ENCODE data around the gene IL6ST. TPM values are rescaled to one million over a fixed set of nuclear protein-coding genes. Genes with fewer than 3 reads are reported as not detected.

IL6ST gene
- total RNA-seq, 3 donors from 2014 or later: 573 to 722 (median 615) TPM

DNA sequence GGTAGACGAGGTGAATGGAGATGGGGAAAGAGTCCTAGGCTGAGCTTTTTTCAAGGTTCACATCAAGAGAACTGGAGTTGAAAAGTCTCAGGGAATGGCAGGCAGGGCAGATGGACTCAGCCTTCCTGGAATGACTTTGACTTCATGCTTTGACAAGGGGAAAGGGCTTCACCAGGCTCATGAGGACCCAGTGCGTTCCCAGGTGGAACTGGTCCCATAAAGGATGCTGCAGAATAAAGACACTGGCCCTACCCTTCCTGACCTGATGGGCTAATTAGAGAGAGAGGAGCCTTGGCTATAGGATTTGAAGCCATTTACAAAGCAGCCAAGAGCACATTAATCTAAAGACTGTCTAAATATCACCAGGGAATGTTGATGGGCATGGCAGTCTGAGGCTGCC lies 79.8 kb downstream of the IL6ST start:
- TF ChIP-seq, protein P1, sequence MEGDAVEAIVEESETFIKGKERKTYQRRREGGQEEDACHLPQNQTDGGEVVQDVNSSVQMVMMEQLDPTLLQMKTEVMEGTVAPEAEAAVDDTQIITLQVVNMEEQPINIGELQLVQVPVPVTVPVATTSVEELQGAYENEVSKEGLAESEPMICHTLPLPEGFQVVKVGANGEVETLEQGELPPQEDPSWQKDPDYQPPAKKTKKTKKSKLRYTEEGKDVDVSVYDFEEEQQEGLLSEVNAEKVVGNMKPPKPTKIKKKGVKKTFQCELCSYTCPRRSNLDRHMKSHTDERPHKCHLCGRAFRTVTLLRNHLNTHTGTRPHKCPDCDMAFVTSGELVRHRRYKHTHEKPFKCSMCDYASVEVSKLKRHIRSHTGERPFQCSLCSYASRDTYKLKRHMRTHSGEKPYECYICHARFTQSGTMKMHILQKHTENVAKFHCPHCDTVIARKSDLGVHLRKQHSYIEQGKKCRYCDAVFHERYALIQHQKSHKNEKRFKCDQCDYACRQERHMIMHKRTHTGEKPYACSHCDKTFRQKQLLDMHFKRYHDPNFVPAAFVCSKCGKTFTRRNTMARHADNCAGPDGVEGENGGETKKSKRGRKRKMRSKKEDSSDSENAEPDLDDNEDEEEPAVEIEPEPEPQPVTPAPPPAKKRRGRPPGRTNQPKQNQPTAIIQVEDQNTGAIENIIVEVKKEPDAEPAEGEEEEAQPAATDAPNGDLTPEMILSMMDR (IDR thresholded peaks at IDR 0.05): no peak
- H3K36me3 ChIP-seq: no peaks in the 10 kb centered on the region
- DNase-seq (ENCODE audit: low spot score in 2 of 2): no peak

DNA sequence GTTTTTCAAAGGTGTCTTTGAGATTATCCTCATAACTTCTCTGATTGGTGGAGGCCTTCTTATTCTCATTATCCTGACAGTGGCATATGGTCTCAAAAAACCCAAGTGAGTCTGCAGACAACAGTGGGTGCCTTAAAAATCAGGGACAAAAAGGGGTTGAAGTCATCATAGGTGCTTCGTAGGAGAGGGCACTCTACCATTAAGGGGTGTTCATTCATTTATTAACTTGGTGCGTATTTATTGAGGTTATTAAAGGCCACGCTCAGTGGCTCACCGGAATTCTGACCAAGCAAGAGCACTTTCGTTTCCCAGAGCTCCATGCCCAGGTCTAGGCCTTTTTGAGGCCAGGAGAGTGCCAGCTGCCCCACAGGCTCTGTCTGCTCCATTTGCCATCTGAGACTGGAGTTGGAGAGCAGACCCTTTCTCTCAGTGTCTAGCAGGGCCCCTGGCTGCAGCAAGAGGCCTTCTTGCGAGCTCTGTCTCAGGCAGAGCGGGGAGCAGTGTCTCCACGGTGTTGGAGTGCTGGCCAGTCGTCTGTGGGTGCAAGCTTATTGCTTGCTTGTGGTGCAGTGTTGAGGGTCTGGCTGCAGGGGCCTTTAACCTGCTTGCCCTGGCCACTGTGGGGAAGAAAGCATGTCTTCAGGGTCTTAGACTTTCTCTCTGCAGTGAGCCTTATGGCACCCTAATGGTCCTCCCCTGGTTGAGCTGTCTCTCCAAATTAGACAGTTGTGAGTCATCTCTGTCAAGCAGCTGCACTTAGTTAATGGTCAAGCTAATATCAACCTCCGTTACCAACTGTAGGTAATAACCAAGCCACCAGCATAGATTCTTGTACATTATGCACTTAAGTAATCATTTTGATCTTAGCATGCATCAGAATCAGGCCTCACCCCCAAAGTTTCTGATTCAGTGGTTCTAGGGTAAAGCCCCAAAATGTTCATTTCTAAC lies 81.0 kb downstream of the IL6ST start:
- no peak overlapping the region for H3K4me3 ChIP-seq
- no peaks in the 10 kb centered on the region for H3K9me3 ChIP-seq
- TF ChIP-seq, protein P1 (IDR thresholded peaks at IDR 0.05): no peak
- H3K27ac ChIP-seq: no peak overlapping the region
- no peaks in the 10 kb centered on the region for H3K4me1 ChIP-seq
- no peak for DNase-seq (ENCODE audit: low spot score in 2 of 2)
- H3K27me3 ChIP-seq: no peaks in the 10 kb centered on the region
- H3K36me3 ChIP-seq: no peaks in the 10 kb centered on the region
- intact Hi-C loops (cut with DNase I; ENCODE audit: low total_unique reads): no loop called here

More for the DNA sequence above, 79.8 kb downstream of the IL6ST start:
- intact Hi-C loops (cut with DNase I; ENCODE audit: low total_unique reads): no loop called here
- Histone ChIP-seq H3K4me1 (no peaks in the 10 kb centered on the region), H3K27ac (no peak overlapping the region), H3K9me3 (no peaks in the 10 kb centered on the region), H3K27me3 (no peaks in the 10 kb centered on the region), H3K4me3 (no peak overlapping the region)

- no peaks in the 10 kb centered on the region for H3K27me3 ChIP-seq
- no peak for DNase-seq (ENCODE audit: low spot score in 2 of 2)
- no peak for TF ChIP-seq POLR2A (IDR thresholded peaks at IDR 0.05)
- TF ChIP-seq, protein P1 (IDR thresholded peaks at IDR 0.05): no peak
- TF ChIP-seq POLR2AphosphoS5 (IDR thresholded peaks at IDR 0.05): no peak
- H3K9me3 ChIP-seq: no peaks in the 10 kb centered on the region
- no peaks in the 10 kb centered on the region for H3K36me3 ChIP-seq
- intact Hi-C loops (cut with DNase I; ENCODE audit: low total_unique reads): no loop called here
- no peak overlapping the region for H3K4me3 ChIP-seq
- H3K4me1 ChIP-seq: no peaks in the 10 kb centered on the region
- H3K27ac ChIP-seq: no peak overlapping the region
Observed at GRCh38 chr5:55911784-55912653, 82.7 kb downstream of the IL6ST start.

DNA sequence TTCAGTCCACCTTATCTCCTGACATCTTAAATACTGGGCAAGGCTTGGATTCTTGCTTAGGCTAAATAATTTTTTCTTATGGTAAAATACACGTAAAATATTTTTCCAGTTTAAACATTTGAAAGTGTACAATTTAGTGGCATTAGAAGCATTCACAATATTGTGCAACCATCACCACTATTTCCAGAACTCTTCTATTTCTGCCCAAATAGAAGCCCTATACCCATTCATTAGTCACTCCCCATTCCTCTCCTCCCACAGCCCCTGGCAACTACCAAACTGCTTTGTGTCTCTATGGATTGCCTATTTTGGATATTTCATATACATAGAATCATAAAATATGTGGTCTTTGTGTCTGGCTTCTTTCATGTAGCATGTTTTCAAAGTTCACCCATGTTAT lies 86.0 kb downstream of the IL6ST start:
- TF ChIP-seq POLR2A (IDR thresholded peaks at IDR 0.05): no peak
- TF ChIP-seq, protein P1 (IDR thresholded peaks at IDR 0.05): no peak
- no peak for TF ChIP-seq POLR2AphosphoS5 (IDR thresholded peaks at IDR 0.05)
- Histone ChIP-seq H3K4me1 (no peaks in the 10 kb centered on the region), H3K27me3 (no peaks in the 10 kb centered on the region), H3K36me3 (no peaks in the 10 kb centered on the region), H3K9me3 (no peaks in the 10 kb centered on the region), H3K27ac (no peak overlapping the region), H3K4me3 (no peak overlapping the region)
- no peak for DNase-seq (ENCODE audit: low spot score in 2 of 2)
- intact Hi-C loops (cut with DNase I; ENCODE audit: low total_unique reads): no loop called here

DNA sequence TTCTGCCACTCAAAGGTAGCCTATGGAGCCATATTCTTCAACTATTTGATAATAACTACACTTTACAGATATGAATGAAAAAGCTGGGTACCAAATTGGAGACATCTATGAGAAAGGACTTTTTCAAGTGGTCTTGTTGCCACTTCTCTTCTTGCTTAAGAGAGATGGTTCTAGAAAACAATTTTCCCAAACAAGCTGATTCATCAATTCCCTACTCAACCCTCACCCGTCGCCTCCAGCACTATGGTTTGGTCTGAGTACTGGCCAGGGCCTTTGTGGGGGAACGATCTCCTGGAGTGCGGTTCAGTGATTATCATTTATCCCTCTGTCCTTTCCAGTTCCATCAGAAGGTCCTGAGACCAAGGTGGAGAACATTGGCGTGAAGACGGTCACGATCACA lies 86.8 kb downstream of the IL6ST start:
- H3K36me3 ChIP-seq: no peaks in the 10 kb centered on the region
- no peaks in the 10 kb centered on the region for H3K4me1 ChIP-seq
- no peak overlapping the region for H3K27ac ChIP-seq
- intact Hi-C loops (cut with DNase I; ENCODE audit: low total_unique reads): no loop called here
- H3K9me3 ChIP-seq: no peaks in the 10 kb centered on the region
- TF ChIP-seq, protein P1 (IDR thresholded peaks at IDR 0.05): no peak
- TF ChIP-seq POLR2AphosphoS5 (IDR thresholded peaks at IDR 0.05) (no peak), POLR2A (IDR thresholded peaks at IDR 0.05) (no peak)
- H3K27me3 ChIP-seq: no peaks in the 10 kb centered on the region
- DNase-seq (ENCODE audit: low spot score in 2 of 2): no peak
- no peak overlapping the region for H3K4me3 ChIP-seq

All from breast epithelium (tissue), 4 donors.